Renal pelvis (tissue), 4 donors: ENCODE data around the gene ITGAL. TPM values are rescaled to one million over a fixed set of nuclear protein-coding genes. Genes with fewer than 3 reads are reported as not detected.

Experiments used
- DNase-seq: peaks from one replicate; pipeline ENCODE4 v3.0.0-alpha.2; 2013
- polyA plus RNA-seq, 3 donors: library from polyadenylated mRNA; unstranded; fragments of 120-200 nt; gene quantifications; one replicate each; pipeline ENCODE4 v1.2.1, GENCODE V29; 2013; ENCODE audit not compliant: insufficient read length in 3 of 3

Gene ITGAL
- polyA plus RNA-seq, 3 donors, result 1.9 to 2.1 (median 2.0) TPM

- no peak for DNase-seq
These were observed 94.8 kb downstream of the ITGAL start for GRCh38 chr16:30567160-30567990.

- no peak for DNase-seq
These were observed 95.6 kb downstream of the ITGAL start for GRCh38 chr16:30567991-30568638.

- no peak for DNase-seq
These were observed 96.7 kb downstream of the ITGAL start for GRCh38 chr16:30569281-30569680.

- no peak for DNase-seq
These were observed 97.4 kb downstream of the ITGAL start for GRCh38 chr16:30569746-30570635.

- DNase-seq, result no peak
These were observed 98.3 kb downstream of the ITGAL start for GRCh38 chr16:30570636-30571444.

GRCh38 chr16:30571445-30572322 lies 99.1 kb downstream of the ITGAL start, which contains the start of gene ZNF688:
Gene ZNF688, minus strand, starts transcription at chr16:30571714. Its CDS starts 85 bp downstream, at chr16:30571629.
- peak; percentile 99 for DNase-seq

Other genes starting within 250 kb of the ITGAL start
- gene NPIPB13, start 224.3 kb upstream of the ITGAL start, polyA plus RNA-seq, result 10 to 100 TPM in 2 of 3 donors, 1 to 10 TPM in 1; 3.4 to 37.4 (median 29.1) TPM
- gene CD2BP2, start 117.4 kb upstream of the ITGAL start, polyA plus RNA-seq, result 10 to 100 TPM; 54.6 to 62.3 (median 62.3) TPM
- 10 to 100 TPM; 37.9 to 46.2 (median 39.1) TPM for gene TBC1D10B, start 102.2 kb upstream of the ITGAL start, polyA plus RNA-seq
- 1 to 10 TPM in 2 of 3 donors, under 1 TPM in 1; 0.70 to 5.1 (median 1.9) TPM for gene MYL11, start 97.9 kb upstream of the ITGAL start, polyA plus RNA-seq
- 1 to 10 TPM; 2.6 to 2.8 (median 2.6) TPM for gene SEPTIN1, start 90.2 kb upstream of the ITGAL start, polyA plus RNA-seq
- gene ZNF48, start 77.3 kb upstream of the ITGAL start, polyA plus RNA-seq, result 10 to 100 TPM; 15.0 to 16.5 (median 15.9) TPM
- 10 to 100 TPM in 1 of 3 donors, 1 to 10 TPM in 2; 7.7 to 11.1 (median 9.9) TPM for gene ZNF771, start 65.1 kb upstream of the ITGAL start, polyA plus RNA-seq
- 10 to 100 TPM; 50.1 to 56.8 (median 54.9) TPM for gene DCTPP1, start 42.7 kb upstream of the ITGAL start, polyA plus RNA-seq
- 10 to 100 TPM; 95.6 to 96.4 (median 96.0) TPM for gene SEPHS2, start 26.9 kb upstream of the ITGAL start, polyA plus RNA-seq
- gene ZNF768, start 53.8 kb downstream of the ITGAL start, polyA plus RNA-seq, result 10 to 100 TPM; 58.5 to 70.4 (median 68.1) TPM
- gene ZNF747, start 62.1 kb downstream of the ITGAL start, polyA plus RNA-seq, result 10 to 100 TPM; 10.1 to 11.3 (median 11.0) TPM
- gene ZNF764, start 85.6 kb downstream of the ITGAL start, polyA plus RNA-seq, result 10 to 100 TPM; 13.3 to 18.8 (median 14.4) TPM
- 10 to 100 TPM; 14.2 to 19.7 (median 17.7) TPM for gene ZNF688, start 99.0 kb downstream of the ITGAL start, polyA plus RNA-seq
- 10 to 100 TPM; 21.3 to 36.9 (median 32.1) TPM for gene ZNF785, start 113.0 kb downstream of the ITGAL start, polyA plus RNA-seq
- gene ZNF689, start 137.6 kb downstream of the ITGAL start, polyA plus RNA-seq, result 10 to 100 TPM; 14.8 to 16.2 (median 15.7) TPM
- 10 to 100 TPM; 50.6 to 52.4 (median 51.8) TPM for gene PRR14, start 178.2 kb downstream of the ITGAL start, polyA plus RNA-seq
- 10 to 100 TPM; 69.5 to 85.7 (median 76.5) TPM for gene FBRS, start 185.7 kb downstream of the ITGAL start, polyA plus RNA-seq
- gene SRCAP, start 226.4 kb downstream of the ITGAL start, polyA plus RNA-seq, result 10 to 100 TPM; 38.6 to 55.8 (median 43.9) TPM